Tibial artery (tissue), 4 donors: ENCODE results near the gene MYMK.

Source experiments
- DNase-seq, 2 donors: peaks; one replicate each; pipeline ENCODE4 v3.0.0-alpha.2; 2019
- H3K27ac ChIP-seq, 2 donors: fragments of 200-600 bp; sonication (generic) in 1 of 2; 1 replicate in 1 of 2; 2 replicates in 1 of 2; pipeline ENCODE4 v1.5.1; 2018 to 2019; ENCODE audit warnings: mild to moderate bottlenecking in 1 of 2
- H3K27me3 ChIP-seq, 2 donors: fragments of 200-600 bp; sonication (generic) in 1 of 2; one replicate each; pipeline versions ENCODE4 v1.5.1 to v1.6.0; 2016 to 2019
- H3K36me3 ChIP-seq, 3 donors: fragments of 200-600 bp; sonication (generic) in 2 of 3; one replicate each; pipeline ENCODE4 v1.5.1; 2016 to 2019; ENCODE audit warnings: mild to moderate bottlenecking in 2 of 3
- H3K4me1 ChIP-seq, 4 donors: fragments of 200-600 bp; sonication (generic) in 2 of 4; 1 replicate in 3 of 4; 2 replicates in 1 of 4; pipeline ENCODE4 v1.5.1; 2016 to 2019
- H3K4me3 ChIP-seq, 2 donors: fragments of 200-600 bp; sonication (generic) in 1 of 2; 1 replicate in 1 of 2; 2 replicates in 1 of 2; pipeline ENCODE4 v1.5.1; 2018 to 2019; ENCODE audit warnings: mild to moderate bottlenecking in 2 of 2
- H3K9me3 ChIP-seq, 3 donors: fragments of 200-600 bp; sonication (generic) in 1 of 3; one replicate each; pipeline ENCODE4 v1.5.1; 2016 to 2019
- CTCF ChIP-seq, 2 experiments: fragments of 200-600 bp in 1 of 2; fragments of 450-650 bp in 1 of 2; IDR thresholded peaks; one replicate each; pipeline ENCODE4 v1.5.1; 2017 to 2019; ENCODE audit warnings: antibody characterized with exemption in 2 of 2, mild to moderate bottlenecking in 1 of 2, moderate library complexity in 1 of 2
- intact Hi-C: fragments of 100-400 bp; cut with DNase I; formaldehyde crosslinking; loops from one replicate; pipeline ENCODE4 v1.15.0; 2023; ENCODE audit warnings: low total_unique reads

MYMK gene

GRCh38 chr9:133547116-133547515 lies 22.4 kb upstream of the MYMK start:
- TF ChIP-seq CTCF (IDR thresholded peaks at IDR 0.05) = no peak
- no peak for DNase-seq
- Histone ChIP-seq H3K36me3 (no peaks in the 10 kb centered on the region), H3K4me1 (no peaks in the 10 kb centered on the region), H3K4me3 (no peak overlapping the region), H3K27me3 (no peaks in the 10 kb centered on the region), H3K9me3 (no peaks in the 10 kb centered on the region), H3K27ac (no peak overlapping the region)
- intact Hi-C loops = no loop called here

- DNase-seq = no peak
- no peak overlapping the region for H3K4me3 ChIP-seq
- intact Hi-C loops = no loop called here
- H3K27ac ChIP-seq = no peak overlapping the region
- H3K4me1 ChIP-seq = no peaks in the 10 kb centered on the region
- H3K27me3 ChIP-seq = no peaks in the 10 kb centered on the region
- TF ChIP-seq CTCF (IDR thresholded peaks at IDR 0.05) = no peak
- no peaks in the 10 kb centered on the region for H3K36me3 ChIP-seq
- no peaks in the 10 kb centered on the region for H3K9me3 ChIP-seq
Measured at GRCh38 chr9:133546287-133546680, 21.5 kb upstream of the MYMK start.

- H3K27me3 ChIP-seq = no peaks in the 10 kb centered on the region
- TF ChIP-seq CTCF (IDR thresholded peaks at IDR 0.05) = no peak
- no peak for DNase-seq
- no peaks in the 10 kb centered on the region for H3K9me3 ChIP-seq
- H3K4me3 ChIP-seq = no peak overlapping the region
- no peaks in the 10 kb centered on the region for H3K4me1 ChIP-seq
- intact Hi-C loops = no loop called here
- no peak overlapping the region for H3K27ac ChIP-seq
- H3K36me3 ChIP-seq = no peaks in the 10 kb centered on the region
Measured at GRCh38 chr9:133545494-133546286, 20.9 kb upstream of the MYMK start.

GRCh38 chr9:133543772-133544467 lies 19.2 kb upstream of the MYMK start:
- intact Hi-C loops = no loop called here
- Histone ChIP-seq H3K36me3 (no peaks in the 10 kb centered on the region), H3K4me1 (peaks cover 0 to 10% (median 0%) of the 10 kb centered on the region in 4 donors), H3K9me3 (no peaks in the 10 kb centered on the region), H3K4me3 (no peak overlapping the region), H3K27me3 (peaks cover 0 to 14% of the 10 kb centered on the region in 2 donors), H3K27ac (no peak overlapping the region)
- DNase-seq = no peak
- TF ChIP-seq CTCF (IDR thresholded peaks at IDR 0.05) = no peak

GRCh38 chr9:133542002-133542401 lies 17.2 kb upstream of the MYMK start:
- H3K9me3 ChIP-seq = no peaks in the 10 kb centered on the region
- TF ChIP-seq CTCF (IDR thresholded peaks at IDR 0.05) = no peak
- DNase-seq = no peak
- intact Hi-C loops = no loop called here
- H3K4me3 ChIP-seq = no peak overlapping the region
- no peak overlapping the region for H3K27ac ChIP-seq
- H3K27me3 ChIP-seq = peaks cover 0 to 24% of the 10 kb centered on the region in 2 donors
- no peaks in the 10 kb centered on the region for H3K36me3 ChIP-seq
- H3K4me1 ChIP-seq = peaks cover 0 to 16% (median 0%) of the 10 kb centered on the region in 4 donors
